Measurements from ENCODE around the gene ZNF474. TPM values are rescaled to one million over a fixed set of nuclear protein-coding genes. Genes with fewer than 3 reads are reported as not detected.
"Not testable (repeated sequence)": the region's sequence is repeated elsewhere in the genome, so short reads cannot be mapped to it uniquely, and the experiment has no call there.

ZNF474 gene
- total RNA-seq = not detected in 2 replicates

DNA sequence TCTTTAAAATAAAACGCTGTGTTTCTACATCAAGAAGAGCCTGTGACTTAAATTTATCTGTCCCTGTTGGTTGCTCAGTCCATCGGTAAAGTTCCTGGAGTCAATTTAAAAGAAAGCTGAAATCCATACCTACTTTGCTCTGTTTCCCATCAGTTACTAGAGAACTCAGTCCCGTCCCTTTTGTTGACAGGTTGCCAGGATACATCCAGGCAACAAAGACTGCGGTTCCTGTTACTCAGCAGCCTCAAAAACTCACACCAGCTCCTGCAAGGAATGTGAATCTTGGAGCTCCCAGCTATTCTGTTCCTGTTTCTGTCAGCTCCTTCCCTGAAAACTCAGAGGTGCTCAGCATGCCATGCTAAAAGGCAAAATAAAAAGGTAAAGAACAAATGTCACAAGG lies at the start of gene ZNF474:
TSS of gene ZNF474 (plus strand) at position 241 of the 400 bp plus-strand sequence. CDS start 22,445 bp downstream, outside the sequence.
- DNase-seq (ENCODE audit: low read depth in 2 of 2) = peak; percentile 80 to 96

GRCh38 chr5:122081541-122081940 lies 47.8 kb upstream of the ZNF474 start:
- no peak for DNase-seq (ENCODE audit: low read depth in 2 of 2)

- no peak for DNase-seq (ENCODE audit: low read depth in 2 of 2)
These were observed 45.8 kb upstream of the ZNF474 start for GRCh38 chr5:122083535-122083934.

DNA sequence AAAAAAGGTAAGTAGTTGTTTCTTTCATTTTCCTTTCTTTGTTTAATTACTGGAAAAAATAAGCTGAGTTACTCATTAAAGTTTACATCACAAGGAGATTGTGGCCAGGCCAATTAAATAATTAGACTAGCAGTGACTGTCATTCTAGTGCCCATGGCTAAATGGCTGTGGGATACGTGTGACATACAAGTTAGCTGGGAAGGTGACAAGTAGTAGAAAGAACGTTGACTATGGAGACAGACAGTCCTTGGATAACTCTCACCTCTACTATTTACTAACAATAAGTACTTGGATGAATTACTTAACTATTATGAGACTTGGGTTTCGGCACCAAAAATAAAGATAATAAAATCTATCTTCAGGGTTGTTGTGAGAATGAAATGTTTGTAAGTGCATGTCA lies 44.3 kb upstream of the ZNF474 start:
- no peak for DNase-seq (ENCODE audit: low read depth in 2 of 2)

GRCh38 chr5:122089096-122090013 lies 40.0 kb upstream of the ZNF474 start:
- DNase-seq (ENCODE audit: low read depth in 2 of 2) = peak in 1 of 2 donors; percentile 77

DNA sequence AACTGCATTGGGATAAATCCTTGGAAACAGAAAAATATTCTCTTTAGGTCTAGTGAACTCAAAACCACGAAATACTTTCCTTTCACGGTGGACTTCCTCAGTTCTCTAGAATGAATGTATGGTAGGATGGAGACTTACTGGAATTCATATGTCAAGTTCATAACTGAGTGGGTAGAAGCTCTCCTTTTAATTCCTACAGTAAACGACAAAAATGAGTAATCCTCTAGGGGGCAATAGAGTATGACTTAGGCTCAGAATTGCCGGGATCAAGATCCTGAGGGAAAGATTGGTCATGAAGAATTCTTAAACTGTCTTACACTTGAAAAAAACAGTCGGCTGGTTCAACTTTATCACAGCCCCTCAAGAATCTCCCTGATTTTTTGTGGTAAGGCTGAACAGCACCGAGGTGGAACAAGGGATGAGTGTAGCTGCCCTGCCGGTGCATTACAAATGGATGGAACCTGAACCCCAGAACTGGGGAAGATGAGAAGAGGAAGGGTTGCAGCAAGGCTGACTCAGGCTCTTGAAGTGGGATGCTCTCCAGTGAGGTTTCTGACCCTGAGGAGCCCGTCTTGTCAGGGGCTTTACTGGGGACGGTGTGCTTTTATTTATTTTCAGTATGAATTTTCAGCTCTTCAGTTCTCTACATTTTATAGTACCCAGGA lies 37.3 kb upstream of the ZNF474 start:
- peak; percentile 23 to 53 for DNase-seq (ENCODE audit: low read depth in 2 of 2)

DNA sequence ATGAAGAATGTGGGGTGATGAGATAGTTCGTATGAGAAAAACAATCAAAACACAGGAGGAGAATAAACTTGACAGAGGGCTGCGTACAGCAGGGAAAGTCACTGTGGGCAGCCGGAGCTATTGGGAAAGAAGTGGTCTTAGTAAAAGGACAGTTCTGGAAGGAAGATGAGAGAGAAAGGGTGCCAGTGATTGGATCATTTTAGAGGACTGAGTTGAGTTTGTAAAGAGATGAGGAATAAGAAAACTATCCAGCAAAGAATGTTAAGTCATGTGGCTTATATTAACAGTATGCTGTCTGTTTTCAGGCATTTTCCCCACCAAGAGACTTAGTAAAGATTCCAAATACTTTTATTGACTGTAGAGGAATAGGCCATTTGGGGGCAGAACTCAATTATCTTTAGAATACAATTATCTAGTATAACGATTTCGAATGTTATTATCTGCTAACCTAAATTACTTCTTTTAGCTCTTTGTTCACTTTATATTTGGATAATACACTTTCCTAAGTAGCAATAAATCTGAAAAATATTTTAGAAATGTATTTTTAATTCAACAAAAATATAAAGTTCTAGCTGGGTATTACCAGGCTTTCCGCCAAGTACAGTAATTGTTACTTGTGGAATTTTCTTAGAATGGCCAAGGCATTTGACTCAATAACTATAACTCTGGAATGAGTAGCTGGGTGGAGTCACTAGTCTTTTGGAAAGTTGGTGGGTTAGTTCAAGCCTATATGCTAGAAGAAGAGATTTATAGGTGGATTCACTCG lies 35.7 kb upstream of the ZNF474 start:
- DNase-seq (ENCODE audit: low read depth in 2 of 2) = no peak

GRCh38 chr5:122094251-122094650 lies 35.1 kb upstream of the ZNF474 start:
- not testable (repeated sequence) for DNase-seq (ENCODE audit: low read depth in 2 of 2)

- no peak for DNase-seq (ENCODE audit: low read depth in 2 of 2)
These were observed 34.2 kb upstream of the ZNF474 start for GRCh38 chr5:122095158-122095557.

- no peak for DNase-seq (ENCODE audit: low read depth in 2 of 2)
These were observed 32.0 kb upstream of the ZNF474 start for GRCh38 chr5:122097391-122097790.

DNA sequence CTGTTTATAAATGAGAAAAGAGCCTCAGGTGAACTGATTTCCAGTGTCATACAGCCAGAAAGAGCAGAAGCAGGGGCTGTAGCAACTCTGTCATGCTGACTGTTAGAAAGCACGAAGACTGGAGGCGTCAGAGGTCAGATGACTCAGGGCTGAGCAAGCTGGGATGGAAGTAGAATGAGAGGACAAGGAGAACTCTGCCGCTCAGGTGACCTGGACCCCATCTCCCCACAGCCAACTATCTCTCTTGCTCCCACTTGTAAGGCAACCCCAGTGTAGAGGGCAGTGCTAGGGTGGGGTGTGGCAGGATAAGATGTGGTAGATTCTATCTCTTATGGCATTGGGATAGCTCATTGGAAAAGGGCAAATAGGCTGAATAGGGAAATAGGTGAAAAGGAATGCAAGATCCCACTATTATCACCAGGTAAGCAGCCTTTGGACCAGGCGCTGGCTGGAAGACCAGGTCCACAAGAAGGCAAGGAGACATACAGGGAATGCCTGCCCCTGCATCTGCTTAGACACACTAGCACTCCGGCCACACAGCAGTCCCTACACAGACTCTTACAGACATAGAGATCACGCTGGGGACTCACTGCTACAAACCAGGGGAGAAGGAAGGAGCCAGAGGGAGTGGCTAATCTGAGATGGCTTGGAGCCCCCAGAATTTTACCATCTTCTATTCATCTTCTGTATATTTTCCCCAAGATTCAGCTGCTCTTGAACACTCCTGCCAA lies 30.1 kb upstream of the ZNF474 start:
- peak; percentile 6 to 80 for DNase-seq (ENCODE audit: low read depth in 2 of 2)

DNA sequence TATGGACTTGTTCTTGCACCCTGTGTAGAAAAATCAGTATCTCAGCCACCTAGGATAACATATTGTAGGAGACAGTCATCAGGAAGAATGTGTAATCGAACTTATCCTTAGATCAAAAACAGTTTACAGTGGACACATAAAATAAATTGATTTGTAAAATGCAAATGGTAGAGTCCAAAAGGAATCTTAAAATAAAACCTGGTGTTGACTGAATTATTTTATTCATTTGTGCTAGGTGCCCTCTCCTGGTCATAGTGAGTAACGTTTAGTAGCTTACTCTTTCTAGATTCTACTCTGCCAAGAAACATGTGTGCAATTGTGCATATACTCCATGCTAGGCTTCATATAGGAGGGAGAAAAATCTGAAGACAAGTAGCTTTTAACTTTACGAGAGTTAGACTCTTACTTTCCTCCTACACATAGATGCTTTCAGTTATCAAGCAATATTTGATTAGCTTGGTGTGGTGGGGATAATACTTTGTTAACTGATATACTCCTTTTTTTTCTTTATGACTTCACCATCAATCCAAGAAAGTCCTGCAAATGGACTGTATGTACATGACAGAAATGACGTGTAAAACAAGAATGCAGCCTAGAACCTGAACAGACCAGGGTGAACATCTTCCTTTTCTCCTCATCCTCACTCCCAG lies 27.6 kb upstream of the ZNF474 start:
- DNase-seq (ENCODE audit: low read depth in 2 of 2) = peak; percentile 74 to 76

- DNase-seq (ENCODE audit: low read depth in 2 of 2) = peak; percentile 12 to 84
These were observed 26.5 kb upstream of the ZNF474 start for GRCh38 chr5:122102825-122103224.

GRCh38 chr5:122105909-122106308 lies 23.4 kb upstream of the ZNF474 start:
- DNase-seq (ENCODE audit: low read depth in 2 of 2) = no peak

- no peak for DNase-seq (ENCODE audit: low read depth in 2 of 2)
These were observed 22.3 kb upstream of the ZNF474 start for GRCh38 chr5:122107016-122107415.

DNA sequence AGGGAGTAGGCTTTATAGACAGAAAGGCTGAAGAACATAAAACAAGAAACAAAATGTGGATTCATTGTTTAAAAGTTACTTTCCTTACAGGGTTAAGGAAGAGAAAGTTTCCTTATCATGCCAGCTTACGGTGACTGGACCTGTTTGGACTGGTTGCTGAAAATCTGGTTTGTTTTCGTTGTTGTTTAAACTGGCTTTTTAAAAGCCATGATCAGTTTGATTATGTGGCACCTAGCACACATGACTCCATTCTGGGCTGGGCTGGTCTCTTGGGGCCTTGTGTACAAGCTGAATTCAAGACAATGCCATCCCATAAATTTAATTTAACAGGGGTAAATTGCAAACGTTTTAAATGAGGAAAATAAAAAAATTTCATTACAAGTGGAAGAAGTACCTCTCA lies 18.4 kb upstream of the ZNF474 start:
- no peak for DNase-seq (ENCODE audit: low read depth in 2 of 2)

DNA sequence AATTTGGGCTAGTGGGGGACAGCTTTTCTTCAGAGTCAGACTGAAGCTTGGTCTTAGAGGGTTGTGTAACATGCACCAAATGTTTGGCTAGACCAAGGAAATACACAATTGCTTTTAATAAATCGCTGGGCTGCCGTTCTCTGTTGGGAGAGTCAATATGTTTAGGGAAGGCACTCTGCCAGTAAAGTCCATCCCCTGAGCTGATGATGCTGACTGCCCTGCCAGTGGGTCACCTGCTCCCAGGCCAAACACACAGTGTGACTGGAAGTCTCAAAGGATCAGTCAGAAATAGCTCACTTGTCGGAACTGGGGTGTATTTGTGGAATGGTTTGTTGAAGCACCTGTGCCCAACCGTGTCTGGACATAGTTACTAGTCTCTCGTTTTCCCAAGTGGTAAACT lies 17.9 kb upstream of the ZNF474 start:
- no peak for DNase-seq (ENCODE audit: low read depth in 2 of 2)

DNA sequence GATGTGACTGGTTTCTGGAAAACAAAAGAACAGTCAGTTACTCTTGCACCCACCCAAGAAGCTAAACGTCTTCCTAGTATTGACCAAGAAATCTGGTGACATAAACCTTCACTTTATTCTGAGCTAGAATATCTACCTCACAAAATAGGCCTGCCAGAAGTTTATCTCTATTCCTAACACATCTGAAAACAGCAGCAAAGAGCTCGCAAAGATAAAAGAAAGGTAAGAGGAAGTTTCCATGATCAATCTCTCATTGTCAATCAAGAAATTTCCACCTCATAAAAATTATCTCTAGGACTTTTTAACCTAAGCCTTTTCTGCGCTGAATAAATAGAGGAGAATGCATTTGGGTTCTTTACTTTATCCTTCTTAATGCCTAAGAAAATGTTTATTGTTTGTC lies 17.3 kb upstream of the ZNF474 start:
- DNase-seq (ENCODE audit: low read depth in 2 of 2) = no peak

DNA sequence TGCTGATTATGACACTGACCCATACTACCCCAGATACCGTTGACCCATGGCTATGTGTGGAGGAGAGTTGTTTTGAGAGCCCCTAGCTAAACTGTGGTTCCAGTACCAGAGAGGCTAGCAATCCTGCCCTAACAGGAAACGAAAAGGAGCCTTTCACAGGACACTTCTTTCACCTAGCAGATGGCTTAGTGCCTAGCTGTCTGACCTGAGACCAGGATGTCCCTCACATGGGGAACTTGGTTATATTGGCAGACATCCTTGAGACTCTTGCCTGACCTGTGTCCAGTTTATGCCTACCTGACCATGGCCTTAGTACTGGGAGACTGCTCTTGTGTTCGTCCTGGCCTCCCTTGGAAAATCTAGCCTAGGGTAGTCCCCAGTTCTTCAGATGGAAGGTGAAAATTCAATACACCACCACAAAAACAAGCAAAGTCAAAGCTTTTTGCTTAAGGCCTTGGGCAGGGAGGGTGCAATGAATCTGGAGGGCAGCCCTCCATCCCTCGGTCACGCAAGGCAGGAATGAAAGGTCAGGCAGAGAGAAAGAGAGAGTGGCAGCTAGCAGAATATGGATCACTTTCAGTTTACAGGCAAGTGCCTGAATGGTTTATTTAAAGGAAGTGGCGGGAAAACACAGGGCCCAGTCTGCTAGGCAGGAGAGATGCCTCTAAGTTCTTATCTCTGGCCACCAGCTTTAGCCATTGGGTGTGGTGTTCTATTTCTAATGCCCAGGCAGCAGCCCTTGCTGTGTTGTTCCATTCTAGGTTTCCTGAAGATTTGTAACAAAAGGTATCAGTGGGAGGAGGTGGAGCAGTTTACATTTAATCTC lies 16.4 kb upstream of the ZNF474 start:
- DNase-seq (ENCODE audit: low read depth in 2 of 2) = no peak

GRCh38 chr5:122114501-122114900 lies 14.8 kb upstream of the ZNF474 start:
- DNase-seq (ENCODE audit: low read depth in 2 of 2) = no peak

Measured in lung microvascular endothelial cell (primary cell).